Transverse colon (tissue), 4 donors: ENCODE results near the gene UNC119.

Experiments used
- EP300 ChIP-seq: sonication (generic); formaldehyde crosslinking; IDR thresholded peaks from one replicate; pipeline ENCODE4 v1.6.1; 2017; ENCODE audit warnings: antibody characterized with exemption, low read depth
- POLR2A ChIP-seq: fragments of 450-650 bp; IDR thresholded peaks from one replicate; pipeline ENCODE4 v1.6.1; 2016; ENCODE audit warnings: antibody characterized with exemption, mild to moderate bottlenecking, moderate library complexity
- POLR2AphosphoS5 ChIP-seq, 3 donors: sonication (generic); formaldehyde crosslinking; IDR thresholded peaks; one replicate each; pipeline ENCODE4 v1.6.1; 2016; ENCODE audit warnings: antibody characterized with exemption in 3 of 3
- TF ChIP-seq, protein P1 (sequence below), 5 experiments: fragments of 200-600 bp in 3 of 5; fragments of 450-650 bp in 2 of 5; sonication (generic) in 3 of 5; IDR thresholded peaks; 1 replicate in 2 of 5; 2 replicates in 3 of 5; pipeline ENCODE4 v1.5.1; 2016 to 2017; ENCODE audit warnings: antibody characterized with exemption in 5 of 5, inconsistent platforms in 3 of 5, mild to moderate bottlenecking in 2 of 5, moderate library complexity in 1 of 5

DNA sequence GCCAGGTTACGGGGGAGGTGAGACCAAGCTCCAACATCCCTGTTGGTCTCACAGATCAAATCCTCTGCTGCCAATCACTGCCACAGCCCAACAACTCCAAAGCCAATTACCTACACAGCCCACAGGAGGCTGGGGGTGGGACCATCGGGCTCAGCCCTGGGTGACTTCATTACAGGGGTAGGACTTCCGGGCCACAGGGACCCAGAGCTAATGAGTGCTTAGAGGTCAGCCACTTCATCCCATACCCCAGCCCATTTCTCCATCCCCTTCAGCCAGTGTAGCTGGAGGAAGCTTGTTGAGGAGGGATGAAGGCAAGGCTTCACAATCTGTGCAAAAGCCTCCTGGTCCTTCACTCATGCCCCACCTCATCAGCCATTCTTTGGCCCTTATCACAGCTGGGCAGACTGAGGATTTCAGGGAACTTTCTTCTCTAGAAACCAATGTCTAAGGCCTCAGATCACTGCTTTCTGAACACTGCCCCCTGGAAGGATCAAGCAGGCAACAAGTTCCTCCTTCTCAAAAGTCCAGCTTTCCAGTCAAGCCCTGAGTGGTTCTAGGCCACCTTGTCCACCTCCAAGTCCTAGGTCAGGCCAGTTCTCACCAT, 40.5 kb downstream of the UNC119 start:
- TF ChIP-seq POLR2A = no peak
- no peak for TF ChIP-seq POLR2AphosphoS5 (IDR thresholded peaks at IDR 0.05)
- TF ChIP-seq, protein P1, sequence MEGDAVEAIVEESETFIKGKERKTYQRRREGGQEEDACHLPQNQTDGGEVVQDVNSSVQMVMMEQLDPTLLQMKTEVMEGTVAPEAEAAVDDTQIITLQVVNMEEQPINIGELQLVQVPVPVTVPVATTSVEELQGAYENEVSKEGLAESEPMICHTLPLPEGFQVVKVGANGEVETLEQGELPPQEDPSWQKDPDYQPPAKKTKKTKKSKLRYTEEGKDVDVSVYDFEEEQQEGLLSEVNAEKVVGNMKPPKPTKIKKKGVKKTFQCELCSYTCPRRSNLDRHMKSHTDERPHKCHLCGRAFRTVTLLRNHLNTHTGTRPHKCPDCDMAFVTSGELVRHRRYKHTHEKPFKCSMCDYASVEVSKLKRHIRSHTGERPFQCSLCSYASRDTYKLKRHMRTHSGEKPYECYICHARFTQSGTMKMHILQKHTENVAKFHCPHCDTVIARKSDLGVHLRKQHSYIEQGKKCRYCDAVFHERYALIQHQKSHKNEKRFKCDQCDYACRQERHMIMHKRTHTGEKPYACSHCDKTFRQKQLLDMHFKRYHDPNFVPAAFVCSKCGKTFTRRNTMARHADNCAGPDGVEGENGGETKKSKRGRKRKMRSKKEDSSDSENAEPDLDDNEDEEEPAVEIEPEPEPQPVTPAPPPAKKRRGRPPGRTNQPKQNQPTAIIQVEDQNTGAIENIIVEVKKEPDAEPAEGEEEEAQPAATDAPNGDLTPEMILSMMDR (IDR thresholded peaks at IDR 0.05) = no peak
- TF ChIP-seq EP300 = no peak
